HepG2 (cell line): ENCODE data around the gene TBX21. TPM values are rescaled to one million over a fixed set of nuclear protein-coding genes. Genes with fewer than 3 reads are reported as not detected.
A peak's percentile ranks its signal among the peaks of the same experiment; 100 is the strongest.

Experiments used
- ATAC-seq: fragments of 200-7000 bp; cut with Tn5 transposase; 3 replicates; pipeline ENCODE4 v1.9.1; 2020; ENCODE audit warnings: mild to moderate bottlenecking, moderate library complexity
- BruUV-seq: library from RNA; stranded (reverse); fragments of 400-500 nt; replicated peaks from 2 replicates; lab custom pipeline; 2021; lab: Mats Ljungman, UMichigan
- CTCF ChIA-PET: fragments of 300-600 bp; formaldehyde crosslinking; extraction: SDS; loops from one replicate; lab custom pipeline; 2021; ENCODE audit warnings: low total read pairs, inconsistent platforms, low intra/inter-chr PET ratio; lab: Yijun Ruan, JAX
- POLR2A ChIA-PET: fragments of 350-600 bp; sonication (Branson Sonifier 250); formaldehyde crosslinking; loops from one replicate; lab custom pipeline; 2020; ENCODE audit warnings: antibody characterized with exemption, inconsistent platforms; lab: Yijun Ruan, JAX
- DNase-seq: peaks from one replicate; pipeline ENCODE4 v3.0.0-alpha.2; 2015; ENCODE audit warnings: low spot score
- FAIRE-seq: peaks from 3 replicates; lab custom pipeline; 2011; peaks lifted over from hg19 to GRCh38; lab: Jason Lieb, UNC
- H2AFZ ChIP-seq: one replicate; pipeline ENCODE4 v1.6.1; 2011; ENCODE audit warnings: low read length, inconsistent platforms
- H3K27ac ChIP-seq: fragments of 300-600 bp; 3 replicates; pipeline ENCODE4 v1.8.0; 2011; ENCODE audit warnings: mixed run types, mild to moderate bottlenecking, mixed read lengths, low read length, inconsistent platforms; ENCODE audit not compliant: insufficient read depth; ENCODE audit errors: extremely low read length
- H3K27me3 ChIP-seq, 2 experiments: fragments of 200-600 bp in 1 of 2; 2 replicates in 1 of 2; 3 replicates in 1 of 2; pipeline versions ENCODE4 v1.6.0 to v1.8.0; 2011; ENCODE audit warnings: low read length in 2 of 2, mild to moderate bottlenecking in 2 of 2, moderate library complexity in 2 of 2, inconsistent platforms in 1 of 2; ENCODE audit not compliant: insufficient read depth in 2 of 2, control insufficient read depth in 1 of 2
- H3K36me3 ChIP-seq, 2 experiments: fragments of 200-600 bp in 1 of 2; replicated peaks in 1 of 2; 2 replicates in 1 of 2; 3 replicates in 1 of 2; pipeline versions ENCODE4 v1.5.1 to v1.8.0; 2011; ENCODE audit warnings: low read length in 2 of 2, inconsistent platforms in 1 of 2; ENCODE audit not compliant: insufficient read depth in 2 of 2, control insufficient read depth in 1 of 2
- H3K4me1 ChIP-seq: 2 replicates; pipeline ENCODE4 v1.5.1; 2012; ENCODE audit warnings: low read length, inconsistent platforms; ENCODE audit not compliant: insufficient read depth
- H3K4me2 ChIP-seq: 2 replicates; pipeline ENCODE4 v1.6.0; 2011; ENCODE audit warnings: low read depth, low read length, inconsistent platforms
- H3K4me3 ChIP-seq, 3 experiments: fragments of 200-600 bp in 1 of 3; sonication (generic), shearing (Covaris generic) in 1 of 3; replicated peaks in 1 of 3; 2 replicates each; pipeline ENCODE4 v1.5.1; 2011 to 2016; ENCODE audit warnings: low read length in 3 of 3, inconsistent platforms in 2 of 3, low read depth in 2 of 3, mild to moderate bottlenecking in 2 of 3, control low read depth in 1 of 3, mixed read lengths in 1 of 3; ENCODE audit not compliant: insufficient read depth in 1 of 3
- H3K79me2 ChIP-seq: one replicate; pipeline ENCODE4 v1.6.1; 2011; ENCODE audit warnings: low read length, inconsistent platforms; ENCODE audit not compliant: insufficient read depth
- H3K9ac ChIP-seq: 2 replicates; pipeline ENCODE4 v1.6.0; 2011; ENCODE audit warnings: mild to moderate bottlenecking, low read depth, low read length, inconsistent platforms; ENCODE audit not compliant: insufficient read depth
- H3K9me3 ChIP-seq: 2 replicates; pipeline ENCODE4 v1.5.1; 2012; ENCODE audit warnings: mild to moderate bottlenecking, low read length
- H4K20me1 ChIP-seq: 2 replicates; pipeline ENCODE4 v1.6.0; 2011; ENCODE audit warnings: inconsistent platforms, mild to moderate bottlenecking, low read length, moderate library complexity; ENCODE audit not compliant: insufficient read depth
- AGO2 ChIP-seq: fragments of 200-400 bp; formaldehyde crosslinking; optimal IDR thresholded peaks from 2 replicates; pipeline ENCODE3; 2017; ENCODE audit warnings: mild to moderate bottlenecking, low read depth, low read length, moderate library complexity
- RBM39 ChIP-seq: fragments of 200-400 bp; formaldehyde crosslinking; IDR thresholded peaks from one replicate; pipeline ENCODE4 v1.6.1; 2018; ENCODE audit warnings: antibody characterized with exemption, mild to moderate bottlenecking, low read depth, low read length; ENCODE audit not compliant: poor library complexity, severe bottlenecking
- TAF15 ChIP-seq: fragments of 200-400 bp; formaldehyde crosslinking; IDR thresholded peaks from one replicate; pipeline ENCODE4 v1.6.1; 2018; ENCODE audit warnings: mild to moderate bottlenecking, low read depth, low read length; ENCODE audit not compliant: poor library complexity, severe bottlenecking
- ZNF543 ChIP-seq: sonication (generic); formaldehyde crosslinking; IDR thresholded peaks from 2 replicates; pipeline ENCODE4 v1.4.0; 2020; ENCODE audit warnings: mild to moderate bottlenecking, missing genetic modification reagents
- ZNF678 ChIP-seq: sonication (generic); formaldehyde crosslinking; IDR thresholded peaks from 2 replicates; pipeline ENCODE4 v1.4.0; 2020; ENCODE audit warnings: mild to moderate bottlenecking, missing genetic modification reagents
- WGBS: methylation state at CpG from one replicate; pipeline ENCODE4 v1.1.6; 2017; ENCODE audit warnings: low lambda C conversion rate; 5-methylcytosine and 5-hydroxymethylcytosine counted together
- in situ Hi-C: cut with HindIII; loops from 2 replicates; pipeline ENCODE4 v1.10.0; 2017; ENCODE audit warnings: low pct_unique_long_range_greater_than_20kb; ENCODE audit not compliant: extremely low pct_ligation_motif_present
- intact Hi-C: fragments of 100-400 bp; cut with micrococcal nuclease; formaldehyde crosslinking; loops from one replicate; pipeline ENCODE4 v1.10.0; 2022; ENCODE audit not compliant: unreplicated experiment
- polyA plus RNA-seq, 8 experiments: library from polyadenylated mRNA; depleted of rRNA in 3 of 8; stranded (reverse) in 7 of 8; unstranded in 1 of 8; fragments of >200 nt; fragmentation: Illumina TruSeq in 4 of 8; extraction: Trizol in 4 of 8; gene quantifications; 2 replicates each; pipeline versions ENCODE4 v1.2.1 to v1.2.3, GENCODE V29; 2011 to 2016; ENCODE audit warnings: low read depth in 4 of 8, missing spikeins in 1 of 8, mixed read lengths in 1 of 8; ENCODE audit not compliant: insufficient read depth in 1 of 8
- total RNA-seq, 5 experiments: library from RNA; depleted of rRNA; stranded (reverse); fragments of >200 nt; fragmentation: Illumina TruSeq; extraction: Trizol; gene quantifications; 2 replicates each; pipeline ENCODE4 v1.2.3, GENCODE V29; 2016; ENCODE audit warnings: low read depth in 1 of 5
- TF ChIP-seq, protein P1 (sequence below): fragments of 450-650 bp; IDR thresholded peaks from 2 replicates; pipeline ENCODE4 v1.6.1; 2017

Gene TBX21
- total and polyA plus RNA-seq, 2 of the 13 experiments (the other 11 are each of a cell fraction or from before 2014, with no cell fraction given) = not detected

DNA sequence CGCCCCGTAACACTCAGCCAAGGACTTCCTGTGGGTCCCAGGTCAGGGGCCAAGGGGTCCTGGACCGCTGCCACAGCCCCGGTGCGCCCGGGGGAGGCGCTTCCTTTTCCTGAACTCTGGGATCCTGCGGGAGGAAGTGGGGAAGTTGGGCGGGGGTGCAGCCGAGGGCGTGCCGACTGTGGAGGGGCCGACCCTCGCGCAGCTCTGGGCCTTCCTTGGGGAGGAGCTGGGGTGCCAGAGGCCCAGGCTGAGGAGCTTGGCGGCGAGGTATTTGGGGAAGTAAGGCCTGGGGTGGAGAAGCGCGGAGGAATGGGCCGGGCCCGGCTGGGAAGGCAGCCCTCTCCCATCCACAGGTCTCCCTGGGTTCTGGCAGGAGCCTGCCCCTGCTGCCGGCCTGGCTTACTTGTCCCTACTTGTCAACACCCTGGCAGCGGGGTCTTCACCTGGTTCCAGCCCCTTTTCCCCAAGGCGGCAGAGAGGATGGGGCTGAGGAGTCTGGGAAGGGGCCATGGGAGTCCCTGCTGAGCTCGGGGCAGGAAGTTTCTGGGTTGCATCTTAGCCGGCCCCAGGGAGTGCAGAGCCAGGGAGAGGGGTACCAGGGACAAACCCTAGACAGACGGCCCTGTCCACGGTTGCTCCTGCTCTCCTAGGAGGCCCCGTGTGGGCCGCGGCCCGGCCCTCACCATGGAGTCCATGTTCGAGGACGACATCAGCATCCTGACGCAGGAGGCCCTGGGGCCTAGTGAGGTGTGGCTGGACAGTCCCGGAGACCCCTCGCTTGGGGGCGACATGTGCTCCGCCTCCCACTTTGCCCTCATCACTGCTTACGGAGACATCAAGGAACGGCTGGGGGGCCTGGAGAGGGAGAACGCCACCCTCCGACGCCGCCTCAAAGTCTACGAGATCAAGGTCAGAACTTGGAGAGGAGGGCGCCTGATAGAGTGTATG, 37.3 kb upstream of the TBX21 start:
- DNase-seq (no peak), ATAC-seq (no peak), FAIRE-seq (no peak)
- no peaks in the 10 kb centered on the region for H3K9me3 ChIP-seq
- intact Hi-C loops (no loop called here), in situ Hi-C loops (no loop called here)
- peaks cover 0 to 1% of the 10 kb centered on the region in 2 experiments; a peak in 1 of 5 replicates for H3K36me3 ChIP-seq
- H3K4me1 ChIP-seq = peaks cover 42% of the 10 kb centered on the region
- BruUV-seq = no TSS peak
- WGBS = 85% methylated on average over 37 of the region's 47 CpGs
- no peaks in the 10 kb centered on the region for H4K20me1 ChIP-seq
- CTCF ChIA-PET = no interaction called here
- H3K4me2 ChIP-seq = peak overlapping the region; percentile 64
- H3K27ac ChIP-seq = no peak overlapping the region
- H3K9ac ChIP-seq = no peak overlapping the region
- no peak overlapping the region for H2AFZ ChIP-seq
- TF ChIP-seq, protein P1, sequence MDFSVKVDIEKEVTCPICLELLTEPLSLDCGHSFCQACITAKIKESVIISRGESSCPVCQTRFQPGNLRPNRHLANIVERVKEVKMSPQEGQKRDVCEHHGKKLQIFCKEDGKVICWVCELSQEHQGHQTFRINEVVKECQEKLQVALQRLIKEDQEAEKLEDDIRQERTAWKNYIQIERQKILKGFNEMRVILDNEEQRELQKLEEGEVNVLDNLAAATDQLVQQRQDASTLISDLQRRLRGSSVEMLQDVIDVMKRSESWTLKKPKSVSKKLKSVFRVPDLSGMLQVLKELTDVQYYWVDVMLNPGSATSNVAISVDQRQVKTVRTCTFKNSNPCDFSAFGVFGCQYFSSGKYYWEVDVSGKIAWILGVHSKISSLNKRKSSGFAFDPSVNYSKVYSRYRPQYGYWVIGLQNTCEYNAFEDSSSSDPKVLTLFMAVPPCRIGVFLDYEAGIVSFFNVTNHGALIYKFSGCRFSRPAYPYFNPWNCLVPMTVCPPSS = no peak
- TF ChIP-seq TAF15 = peak; percentile 35
- 0 out of 2 replicates have a peak, but pooled peaks have one; percentile 25 for TF ChIP-seq ZNF543 (CRISPR knock-in tag)
- TF ChIP-seq AGO2 = peak; percentile 10
- no peak for TF ChIP-seq ZNF678 (CRISPR knock-in tag)
- TF ChIP-seq RBM39 = no peak
- peak overlapping the region in 1 of 3 experiments; percentile 80; a peak in 1 of 6 replicates for H3K4me3 ChIP-seq
- POLR2A ChIA-PET = interaction anchor here (1.1 to 3.0 kb wide), 2 partner anchors 46 to 200 kb away, joined by 4 to 22 read pairs; partner anchors contain the start of gene KPNB1
- no peaks in the 10 kb centered on the region for H3K27me3 ChIP-seq
- H3K79me2 ChIP-seq = no peaks in the 10 kb centered on the region
